A549 (cell line): Measurements from ENCODE around the gene ERFE.

ENCODE experiments used
- CTCF ChIP-seq: fragments of >200 bp; sonication (Bioruptor Twin); formaldehyde crosslinking; IDR thresholded peaks from 3 replicates; pipeline ENCODE4 v1.5.1; 2016
- HOXB5 ChIP-seq: fragments of 250-450 bp; sonication (Bioruptor Pico); IDR thresholded peaks from 2 replicates; pipeline ENCODE4 v1.5.0; 2020; ENCODE audit warnings: mild to moderate bottlenecking, moderate library complexity
- POLR2A ChIP-seq: IDR thresholded peaks from 2 replicates; pipeline ENCODE4 v1.6.1; 2012; ENCODE audit warnings: mild to moderate bottlenecking, low read length
- RFX5 ChIP-seq: fragments of 450-650 bp; IDR thresholded peaks from 2 replicates; pipeline ENCODE4 v1.7.1; 2014; ENCODE audit warnings: antibody characterized with exemption, mild to moderate bottlenecking, moderate library complexity

GRCh38 chr2:238139196-238140039 lies 19.4 kb upstream of the ERFE start:
- TF ChIP-seq HOXB5 (CRISPR knock-in tag) (no peak), RFX5 (no peak), CTCF (peak; percentile 43), POLR2A (no peak)
